ENCODE data around the gene RHPN2. TPM values are rescaled to one million over a fixed set of nuclear protein-coding genes. Genes with fewer than 3 reads are reported as not detected.
A peak's percentile ranks its signal among the peaks of the same experiment; 100 is the strongest.
"Not testable (repeated sequence)": the region's sequence is repeated elsewhere in the genome, so short reads cannot be mapped to it uniquely, and the experiment has no call there.

The RHPN2 gene
- total RNA-seq, 2 donors from 2014 or later = 2.3 TPM

GRCh38 chr19:33052352-33052972 is 12.2 kb downstream of the RHPN2 start:
- H3K27me3 Mint-ChIP-seq = no peaks in the 10 kb centered on the region
- no peak overlapping the region for H3K4me3 Mint-ChIP-seq
- no peaks in the 10 kb centered on the region for H3K4me1 Mint-ChIP-seq
- no peak for ATAC-seq (replicated peaks)
- no peaks in the 10 kb centered on the region for H3K36me3 Mint-ChIP-seq (ENCODE audit: low read depth)
- H3K27ac Mint-ChIP-seq = no peak overlapping the region
- H3K9me3 Mint-ChIP-seq = no peaks in the 10 kb centered on the region

DNA sequence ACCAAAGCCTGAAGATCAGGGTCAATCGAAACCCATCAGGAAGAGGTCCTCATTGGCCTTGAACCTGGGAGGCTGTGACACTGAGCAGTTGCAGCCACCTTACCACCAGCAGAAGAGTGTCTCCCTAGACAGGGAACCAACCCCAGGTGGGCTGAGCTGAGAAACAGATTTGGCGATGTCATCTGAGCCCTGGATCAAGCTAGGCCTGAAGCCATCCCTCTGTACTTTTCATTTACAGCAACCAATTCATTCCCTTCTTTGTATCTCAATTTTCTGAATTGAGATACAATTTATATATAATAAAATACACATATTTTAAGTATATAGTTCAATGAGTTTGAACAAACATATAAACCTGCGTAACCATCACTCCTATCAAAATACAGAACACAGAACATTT is 14.6 kb downstream of the RHPN2 start:
- no peaks in the 10 kb centered on the region for H3K36me3 Mint-ChIP-seq (ENCODE audit: low read depth)
- no peaks in the 10 kb centered on the region for H3K9me3 Mint-ChIP-seq
- no peak for ATAC-seq (replicated peaks)
- H3K4me3 Mint-ChIP-seq = no peak overlapping the region
- H3K4me1 Mint-ChIP-seq = no peaks in the 10 kb centered on the region
- no peaks in the 10 kb centered on the region for H3K27me3 Mint-ChIP-seq
- no peak overlapping the region for H3K27ac Mint-ChIP-seq

DNA sequence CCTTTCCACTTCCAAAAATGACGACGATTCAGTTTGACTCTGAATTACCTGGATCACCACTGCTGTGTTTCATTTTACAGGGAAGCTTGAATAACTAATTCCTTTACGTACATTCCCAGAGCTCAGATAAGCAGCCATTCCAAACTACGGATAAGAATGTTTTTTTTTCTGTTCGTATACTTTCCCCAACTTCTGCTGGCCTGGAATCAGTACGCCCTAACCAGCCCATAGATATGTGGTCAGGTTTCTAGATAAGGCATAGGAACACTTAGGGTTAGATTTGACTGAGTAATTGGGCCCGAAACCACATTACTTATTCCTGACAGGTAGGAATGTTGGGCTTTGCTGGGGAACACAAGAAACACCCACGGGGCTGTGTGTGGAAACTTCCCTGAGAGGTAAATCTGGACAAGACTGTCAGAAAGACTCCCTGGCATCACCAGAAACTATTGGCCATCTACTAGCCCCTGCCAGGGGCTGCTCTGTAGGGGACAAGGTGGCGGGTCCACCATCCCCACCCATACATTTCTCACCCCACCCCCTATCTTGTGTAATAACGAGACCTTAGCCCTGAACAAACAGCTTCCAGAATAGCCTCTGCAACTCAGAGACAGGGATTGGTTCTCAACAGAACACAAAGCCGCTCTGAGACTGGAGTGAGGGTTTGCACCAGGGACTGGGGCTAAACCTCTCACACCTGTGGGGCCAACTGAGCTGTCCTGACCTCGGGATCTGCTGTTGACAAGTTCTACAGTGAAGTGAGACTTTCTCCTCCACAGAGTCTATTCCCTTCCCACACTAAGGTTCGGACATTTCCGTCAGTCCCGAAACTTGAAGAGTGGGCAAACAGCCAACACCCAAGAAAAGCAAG is 15.6 kb downstream of the RHPN2 start:
- Mint-ChIP-seq H3K4me3 (no peak overlapping the region), H3K9me3 (no peaks in the 10 kb centered on the region), H3K4me1 (no peaks in the 10 kb centered on the region), H3K36me3 (ENCODE audit: low read depth) (no peaks in the 10 kb centered on the region), H3K27me3 (no peaks in the 10 kb centered on the region), H3K27ac (no peak overlapping the region)
- no peak for ATAC-seq (replicated peaks)

DNA sequence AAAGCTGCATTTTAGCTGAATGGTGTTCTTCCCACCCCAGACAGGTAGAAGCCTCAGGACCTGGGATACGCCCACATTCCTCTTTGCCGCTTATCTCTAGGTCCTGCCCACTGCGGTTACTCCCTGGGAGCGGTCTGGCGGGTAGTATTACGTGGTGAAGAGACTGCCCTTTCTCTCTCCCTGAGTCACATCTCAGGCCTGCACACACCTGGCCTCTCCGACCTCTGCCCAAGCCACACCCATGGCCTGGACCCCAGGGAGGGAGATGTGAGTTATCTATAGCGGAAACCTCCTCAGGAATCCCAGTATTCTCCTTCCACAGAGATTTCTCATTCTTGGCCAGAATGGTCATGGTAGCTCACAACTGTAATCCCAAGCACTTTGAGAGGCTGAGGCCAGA is 17.3 kb downstream of the RHPN2 start:
- H3K4me1 Mint-ChIP-seq = no peaks in the 10 kb centered on the region
- no peak overlapping the region for H3K4me3 Mint-ChIP-seq
- ATAC-seq (replicated peaks) = no peak
- H3K27me3 Mint-ChIP-seq = no peaks in the 10 kb centered on the region
- no peaks in the 10 kb centered on the region for H3K36me3 Mint-ChIP-seq (ENCODE audit: low read depth)
- no peaks in the 10 kb centered on the region for H3K9me3 Mint-ChIP-seq
- H3K27ac Mint-ChIP-seq = no peak overlapping the region

DNA sequence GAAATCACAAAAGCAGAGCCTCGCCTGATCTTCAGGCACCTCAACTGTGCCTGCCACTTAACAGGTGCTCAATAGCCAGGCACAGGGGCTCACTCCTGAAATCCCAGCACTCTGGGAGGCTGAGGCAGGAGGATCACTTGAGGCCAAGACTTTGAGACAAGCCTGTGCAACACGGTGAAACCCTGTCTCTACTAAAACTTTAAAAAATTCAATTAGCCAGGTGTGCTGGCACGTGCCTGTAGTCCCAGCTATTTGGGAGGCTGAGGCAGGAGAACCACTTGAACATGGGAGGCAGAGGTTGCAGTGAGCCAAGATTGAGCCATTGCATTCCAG is 22.9 kb downstream of the RHPN2 start:
- not testable (repeated sequence) for H3K4me3 Mint-ChIP-seq; H3K27me3 Mint-ChIP-seq; H3K9me3 Mint-ChIP-seq; H3K36me3 Mint-ChIP-seq (ENCODE audit: low read depth); H3K4me1 Mint-ChIP-seq; H3K27ac Mint-ChIP-seq; ATAC-seq (replicated peaks)

DNA sequence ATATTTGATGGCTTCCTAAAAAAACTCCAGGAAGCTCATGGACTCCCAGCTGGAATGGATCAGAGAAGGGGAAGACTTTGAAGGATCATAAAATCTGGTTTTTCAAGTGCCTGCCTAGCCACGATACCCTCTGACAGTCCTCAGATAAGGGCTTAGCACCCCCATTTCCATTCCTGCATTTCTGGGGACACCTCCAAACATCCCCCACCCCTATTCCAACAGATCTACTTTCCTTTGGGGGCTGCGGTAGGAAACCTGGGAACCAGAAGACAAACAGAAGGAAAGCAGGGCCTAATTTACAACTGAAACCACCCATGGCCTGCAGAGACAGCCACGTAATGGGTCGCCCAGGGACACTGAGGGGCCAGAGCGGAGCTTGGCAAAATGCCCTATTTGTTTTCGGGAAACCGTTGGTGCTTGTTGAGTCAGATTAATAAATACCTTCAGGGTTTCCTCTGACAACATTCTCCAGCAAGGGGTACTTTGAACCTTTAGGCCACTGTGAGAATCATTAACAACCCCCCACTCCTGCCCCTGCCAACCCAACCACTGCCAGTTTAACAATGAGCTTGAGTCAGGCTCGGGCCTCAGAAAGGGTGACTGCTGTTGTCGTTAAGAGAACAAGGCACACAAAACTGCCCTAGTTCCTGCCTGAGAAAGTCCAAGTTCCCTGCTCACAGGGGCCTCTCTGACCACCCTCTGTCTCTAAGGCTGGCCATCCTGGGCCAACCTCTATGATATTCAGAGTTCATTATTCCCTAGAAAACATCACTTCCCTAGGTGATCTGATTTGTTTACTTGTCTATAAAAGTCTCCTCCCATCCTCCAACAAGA is 23.5 kb downstream of the RHPN2 start:
- H3K36me3 Mint-ChIP-seq (ENCODE audit: low read depth) = no peaks in the 10 kb centered on the region
- peaks cover 8% of the 10 kb centered on the region for H3K4me1 Mint-ChIP-seq

GRCh38 chr19:33039815-33040214 is 24.9 kb downstream of the RHPN2 start:
- Mint-ChIP-seq H3K27me3 (no peaks in the 10 kb centered on the region), H3K27ac (no peak overlapping the region), H3K9me3 (no peaks in the 10 kb centered on the region), H3K4me3 (no peak overlapping the region), H3K4me1 (peaks cover 8% of the 10 kb centered on the region), H3K36me3 (ENCODE audit: low read depth) (no peaks in the 10 kb centered on the region)
- ATAC-seq (replicated peaks) = no peak

More for the DNA sequence above, 23.5 kb downstream of the RHPN2 start:
- Mint-ChIP-seq H3K9me3 (no peaks in the 10 kb centered on the region), H3K27ac (no peak overlapping the region), H3K4me3 (no peak overlapping the region), H3K27me3 (no peaks in the 10 kb centered on the region)
- no peak for ATAC-seq (replicated peaks)

DNA sequence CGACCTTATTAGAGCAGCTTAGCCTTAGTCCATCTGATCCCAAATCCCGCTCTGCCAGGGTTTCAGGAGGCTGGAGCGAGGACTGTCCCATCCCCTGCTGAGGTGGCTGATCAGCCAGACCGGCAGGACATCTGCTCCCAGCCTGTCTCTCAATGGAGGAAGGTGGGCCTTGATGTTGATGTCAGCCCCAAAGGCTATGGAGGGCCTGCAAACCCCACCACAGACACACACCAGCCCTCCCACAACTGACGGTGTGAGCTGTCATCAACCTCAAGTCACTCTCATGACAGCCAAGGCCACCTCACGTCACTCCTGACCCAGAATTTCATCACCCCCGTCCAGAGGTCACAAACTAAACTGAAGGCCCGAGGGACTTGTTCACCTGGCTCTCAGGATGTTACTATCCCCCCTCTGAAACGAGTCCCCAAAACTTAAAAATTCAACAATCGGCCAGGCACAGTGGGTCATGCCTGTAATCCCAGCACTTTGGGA is 25.5 kb downstream of the RHPN2 start:
- Mint-ChIP-seq H3K36me3 (ENCODE audit: low read depth) (no peaks in the 10 kb centered on the region), H3K4me1 (peaks cover 8% of the 10 kb centered on the region), H3K4me3 (no peak overlapping the region), H3K27ac (no peak overlapping the region), H3K27me3 (no peaks in the 10 kb centered on the region), H3K9me3 (no peaks in the 10 kb centered on the region)
- ATAC-seq (replicated peaks) = no peak

DNA sequence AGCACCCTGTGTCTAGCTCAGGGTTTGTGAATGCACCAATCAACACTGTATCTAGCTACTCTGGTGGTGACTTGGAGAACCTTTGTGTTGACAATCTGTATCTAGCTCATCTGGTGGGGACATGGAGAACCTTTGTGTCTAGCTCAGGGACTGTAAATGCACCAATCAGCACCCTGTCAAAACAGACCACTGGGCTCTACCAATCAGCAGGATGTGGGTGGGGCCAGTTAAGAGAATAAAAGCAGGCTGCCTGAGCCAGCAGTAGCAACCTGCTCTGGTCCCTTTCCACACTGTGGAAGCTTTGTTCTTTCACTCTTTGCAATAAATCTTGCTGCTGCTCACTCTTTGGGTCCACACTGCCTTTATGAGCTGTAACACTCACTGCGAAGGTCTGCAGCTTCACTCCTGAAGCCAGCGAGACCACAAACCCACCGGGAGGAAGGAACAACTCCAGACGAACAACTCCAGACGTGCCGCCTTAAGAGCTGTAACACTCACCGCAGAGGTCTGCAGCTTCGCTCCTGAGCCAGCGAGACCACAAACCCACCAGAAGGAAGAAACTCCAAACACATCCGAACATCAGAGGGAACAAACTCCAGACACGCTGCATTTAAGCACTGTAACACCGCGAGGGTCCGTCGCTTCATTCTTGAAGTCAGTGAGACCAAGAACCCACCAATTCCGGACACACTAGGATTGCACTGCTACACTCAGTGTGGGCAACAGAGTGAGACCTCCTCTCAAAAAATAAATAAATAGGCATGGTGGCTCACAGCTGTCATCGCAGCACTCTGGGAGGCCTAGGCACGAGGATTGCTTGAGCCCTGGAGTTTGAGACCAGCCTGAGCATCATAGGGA is 27.3 kb downstream of the RHPN2 start:
- ATAC-seq (replicated peaks) = peak; percentile 21
- H3K4me1 Mint-ChIP-seq; H3K9me3 Mint-ChIP-seq; H3K27me3 Mint-ChIP-seq; H3K36me3 Mint-ChIP-seq (ENCODE audit: low read depth): not testable (repeated sequence)
- H3K4me3 Mint-ChIP-seq = peak overlapping the region; percentile 84
- H3K27ac Mint-ChIP-seq = peak overlapping the region; percentile 87

DNA sequence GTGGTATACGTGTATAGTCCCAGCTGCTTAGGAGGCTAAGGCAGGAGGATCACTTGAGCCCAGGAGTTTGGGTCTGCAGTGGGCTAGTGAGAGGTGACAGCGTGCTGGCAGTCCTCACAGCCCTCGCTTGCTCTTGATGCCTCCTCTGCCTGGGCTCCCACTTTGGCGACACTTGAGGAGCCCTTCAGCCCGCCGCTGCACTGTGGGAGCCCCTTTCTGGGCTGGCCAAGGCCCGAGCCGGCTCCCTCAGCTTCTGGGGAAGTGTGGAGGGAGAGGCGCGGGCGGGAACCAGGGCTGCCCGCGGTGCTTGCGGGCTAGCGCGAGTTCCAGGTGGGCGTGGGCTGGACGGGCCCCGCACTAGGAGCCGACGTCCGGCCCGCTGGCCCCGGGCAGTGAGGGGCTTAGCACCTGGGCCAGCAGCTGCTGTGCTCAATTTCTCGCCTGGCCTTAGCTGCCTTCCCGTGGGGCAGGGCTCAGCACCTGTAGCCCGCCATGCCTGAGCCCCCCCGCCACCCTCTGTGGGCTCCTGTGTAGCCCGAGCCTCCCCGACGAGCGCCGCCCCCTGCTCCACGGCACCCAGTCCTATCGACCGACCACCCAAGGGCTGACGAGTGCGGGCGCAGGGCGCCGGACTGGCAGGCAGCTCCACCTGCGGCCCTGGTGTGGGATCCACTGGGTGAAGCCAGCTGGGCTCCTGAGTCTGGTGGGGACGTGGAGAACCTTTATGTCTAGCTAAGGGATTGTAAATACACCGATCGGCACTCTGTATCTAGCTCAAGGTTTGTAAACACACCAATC is 28.1 kb downstream of the RHPN2 start:
- H3K4me3 Mint-ChIP-seq = peak overlapping the region; percentile 84
- H3K9me3 Mint-ChIP-seq; H3K36me3 Mint-ChIP-seq (ENCODE audit: low read depth); H3K27me3 Mint-ChIP-seq; ATAC-seq (replicated peaks); H3K4me1 Mint-ChIP-seq: not testable (repeated sequence)
- H3K27ac Mint-ChIP-seq = peak overlapping the region; percentile 87

DNA sequence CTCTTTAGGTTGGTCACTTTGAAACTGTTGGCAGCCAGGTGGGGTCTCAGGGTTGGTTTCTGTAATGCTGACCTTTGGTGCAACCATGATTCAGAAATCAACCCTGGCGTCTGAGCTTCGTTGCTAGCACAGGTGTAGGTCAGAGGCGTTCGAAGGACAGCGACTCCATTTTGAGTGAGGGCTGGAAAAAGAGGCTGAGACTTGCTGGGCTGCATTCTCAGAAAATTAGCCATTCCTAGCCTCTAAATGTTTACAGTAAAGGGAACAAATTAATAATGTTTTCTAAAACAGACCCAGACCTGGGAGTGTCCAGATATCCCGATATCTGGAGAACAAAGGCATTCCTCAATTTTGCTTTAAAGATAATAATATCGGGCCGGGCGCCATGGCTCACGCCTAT is 29.2 kb downstream of the RHPN2 start:
- Mint-ChIP-seq H3K36me3 (ENCODE audit: low read depth) (no peaks in the 10 kb centered on the region), H3K27ac (no peak overlapping the region), H3K27me3 (no peaks in the 10 kb centered on the region), H3K4me3 (no peak overlapping the region), H3K4me1 (peaks cover 8% of the 10 kb centered on the region), H3K9me3 (no peaks in the 10 kb centered on the region)
- ATAC-seq (replicated peaks) = no peak

DNA sequence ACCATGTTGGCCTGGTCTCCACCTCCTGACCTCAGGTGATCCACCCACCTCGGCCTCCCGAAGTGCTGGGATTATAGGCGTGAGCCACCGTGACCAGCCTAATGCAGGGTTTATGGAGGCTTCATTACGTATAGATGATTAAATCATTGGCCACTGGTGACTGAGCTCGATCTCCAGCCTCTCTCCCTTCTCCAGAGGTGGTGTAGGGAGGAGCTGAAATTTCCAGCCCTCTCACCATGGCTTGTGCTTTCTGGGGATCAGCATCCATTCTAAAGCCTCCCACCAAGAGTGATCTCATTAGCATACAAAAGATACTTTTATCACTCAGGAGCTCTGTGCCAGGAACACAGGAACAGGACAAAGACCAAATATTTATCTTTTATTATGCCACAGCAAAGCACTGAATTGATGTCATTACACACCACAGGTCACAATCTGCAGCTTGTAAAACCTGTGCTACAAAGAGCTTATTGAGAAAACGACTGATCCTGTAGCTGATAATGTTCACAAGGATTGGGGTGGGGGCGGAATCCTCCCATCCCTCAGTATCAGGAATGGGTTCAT is 32.4 kb downstream of the RHPN2 start:
- ATAC-seq (replicated peaks) = no peak
- peaks cover 4% of the 10 kb centered on the region for H3K4me1 Mint-ChIP-seq
- no peak overlapping the region for H3K27ac Mint-ChIP-seq
- H3K36me3 Mint-ChIP-seq (ENCODE audit: low read depth) = no peaks in the 10 kb centered on the region
- no peak overlapping the region for H3K4me3 Mint-ChIP-seq
- peaks cover 4% of the 10 kb centered on the region for H3K9me3 Mint-ChIP-seq
- H3K27me3 Mint-ChIP-seq = no peaks in the 10 kb centered on the region

- Mint-ChIP-seq H3K27ac (no peak overlapping the region), H3K4me3 (no peak overlapping the region), H3K27me3 (no peaks in the 10 kb centered on the region), H3K9me3 (peaks cover 4% of the 10 kb centered on the region), H3K36me3 (ENCODE audit: low read depth) (no peaks in the 10 kb centered on the region), H3K4me1 (no peaks in the 10 kb centered on the region)
- no peak for ATAC-seq (replicated peaks)
Measured at GRCh38 chr19:33029746-33030303, 34.9 kb downstream of the RHPN2 start.

Data from activated T-helper 17 cell treated with anti-CD3 and anti-CD28 coated beads, Interleukin-2, amount 50 U/mL, for 72 hours (primary cell).